Measurements from ENCODE around the gene MBNL1. TPM values are rescaled to one million over a fixed set of nuclear protein-coding genes. Genes with fewer than 3 reads are reported as not detected.

MBNL1 gene
- total RNA-seq, 4 donors from 2014 or later, result 258 to 478 (median 320) TPM

GRCh38 chr3:152339881-152340505 is 71.3 kb downstream of the MBNL1 start:
- WGBS, result 85% methylated on average over 4 of the region's 4 CpGs
- no peak overlapping the region for H3K27ac ChIP-seq
- peaks cover 21% of the 10 kb centered on the region for H3K36me3 ChIP-seq
- TF ChIP-seq POLR2A (IDR thresholded peaks at IDR 0.05) (no peak), CTCF (IDR thresholded peaks at IDR 0.05) (no peak), POLR2AphosphoS5 (IDR thresholded peaks at IDR 0.05) (no peak), EP300 (IDR thresholded peaks at IDR 0.05) (no peak)
- H3K27me3 ChIP-seq, result no peaks in the 10 kb centered on the region
- H3K9me3 ChIP-seq, result no peaks in the 10 kb centered on the region
- no peak overlapping the region for H3K4me3 ChIP-seq
- H3K4me1 ChIP-seq, result peaks cover 5% of the 10 kb centered on the region
- DNase-seq (ENCODE audit: low spot score in 2 of 2), result no peak

GRCh38 chr3:152345233-152345632 is 76.5 kb downstream of the MBNL1 start:
- DNase-seq (ENCODE audit: low spot score in 2 of 2), result no peak
- H3K4me1 ChIP-seq, result peaks cover 26% of the 10 kb centered on the region
- H3K27me3 ChIP-seq, result no peaks in the 10 kb centered on the region
- no peaks in the 10 kb centered on the region for H3K9me3 ChIP-seq
- TF ChIP-seq POLR2AphosphoS5 (IDR thresholded peaks at IDR 0.05) (no peak), EP300 (IDR thresholded peaks at IDR 0.05) (no peak), POLR2A (IDR thresholded peaks at IDR 0.05) (no peak)
- 91% methylated on average over 1 of the region's 1 CpG for WGBS
- H3K27ac ChIP-seq, result no peak overlapping the region
- H3K36me3 ChIP-seq, result peaks cover 19% of the 10 kb centered on the region
- H3K4me3 ChIP-seq, result no peak overlapping the region

GRCh38 chr3:152346058-152346457 is 77.3 kb downstream of the MBNL1 start:
- Histone ChIP-seq H3K36me3 (peaks cover 11% of the 10 kb centered on the region), H3K9me3 (no peaks in the 10 kb centered on the region), H3K4me3 (no peak overlapping the region), H3K27ac (no peak overlapping the region), H3K27me3 (no peaks in the 10 kb centered on the region), H3K4me1 (peaks cover 29% of the 10 kb centered on the region)
- DNase-seq (ENCODE audit: low spot score in 2 of 2), result no peak
- TF ChIP-seq POLR2A (IDR thresholded peaks at IDR 0.05) (no peak), POLR2AphosphoS5 (IDR thresholded peaks at IDR 0.05) (no peak), CTCF (IDR thresholded peaks at IDR 0.05) (no peak)
- 95% methylated on average over 4 of the region's 4 CpGs for WGBS

GRCh38 chr3:152346740-152347139 is 78.0 kb downstream of the MBNL1 start:
- H3K27me3 ChIP-seq, result no peaks in the 10 kb centered on the region

GRCh38 chr3:152348436-152349177 is 79.9 kb downstream of the MBNL1 start:
- WGBS, result 94% methylated on average over 2 of the region's 2 CpGs

More at GRCh38 chr3:152346740-152347139, 78.0 kb downstream of the MBNL1 start:
- no peak for TF ChIP-seq EP300 (IDR thresholded peaks at IDR 0.05)
- TF ChIP-seq POLR2AphosphoS5 (IDR thresholded peaks at IDR 0.05), result no peak
- no peak for TF ChIP-seq POLR2A (IDR thresholded peaks at IDR 0.05)
- no peak for TF ChIP-seq CTCF (IDR thresholded peaks at IDR 0.05)
- Histone ChIP-seq H3K36me3 (peaks cover 11% of the 10 kb centered on the region), H3K4me1 (peaks cover 34% of the 10 kb centered on the region), H3K27ac (no peak overlapping the region), H3K9me3 (no peaks in the 10 kb centered on the region), H3K4me3 (no peak overlapping the region)
- DNase-seq (ENCODE audit: low spot score in 2 of 2), result no peak
- 98% methylated on average over 2 of the region's 2 CpGs for WGBS

More at GRCh38 chr3:152348436-152349177, 79.9 kb downstream of the MBNL1 start:
- DNase-seq (ENCODE audit: low spot score in 2 of 2), result no peak
- Histone ChIP-seq H3K4me3 (no peak overlapping the region), H3K27me3 (no peaks in the 10 kb centered on the region), H3K9me3 (no peaks in the 10 kb centered on the region), H3K4me1 (peaks cover 34% of the 10 kb centered on the region), H3K27ac (no peak overlapping the region), H3K36me3 (peaks cover under 1% of the 10 kb centered on the region)
- TF ChIP-seq POLR2AphosphoS5 (IDR thresholded peaks at IDR 0.05), result no peak
- TF ChIP-seq POLR2A (IDR thresholded peaks at IDR 0.05), result no peak
- no peak for TF ChIP-seq CTCF (IDR thresholded peaks at IDR 0.05)
- TF ChIP-seq EP300 (IDR thresholded peaks at IDR 0.05), result no peak
